Duodenal mucosa (tissue), 2 donors: ENCODE results near the gene ZNF74.
"Not testable (repeated sequence)": the region's sequence is repeated elsewhere in the genome, so short reads cannot be mapped to it uniquely, and the experiment has no call there.

ENCODE experiments used
- H3K27ac ChIP-seq: one replicate; pipeline ENCODE4 v1.7.0; 2013; ENCODE audit warnings: low read depth, low read length
- H3K27me3 ChIP-seq, 2 donors: one replicate each; pipeline ENCODE4 v1.7.0; 2013; ENCODE audit warnings: low read length in 2 of 2, control low read depth in 1 of 2; ENCODE audit not compliant: insufficient read depth in 2 of 2, control insufficient read depth in 1 of 2
- H3K36me3 ChIP-seq, 2 donors: one replicate each; pipeline ENCODE4 v1.7.0; 2013; ENCODE audit warnings: low read length in 2 of 2, control low read depth in 1 of 2; ENCODE audit not compliant: insufficient read depth in 2 of 2, control insufficient read depth in 1 of 2
- H3K4me1 ChIP-seq, 2 donors: one replicate each; pipeline ENCODE4 v1.7.0; 2013; ENCODE audit warnings: low read length in 2 of 2, control low read depth in 1 of 2; ENCODE audit not compliant: insufficient read depth in 2 of 2, control insufficient read depth in 1 of 2
- H3K4me3 ChIP-seq, 2 donors: one replicate each; pipeline ENCODE4 v1.7.0; 2013; ENCODE audit warnings: low read length in 2 of 2, low read depth in 1 of 2
- H3K9ac ChIP-seq, 2 donors: one replicate each; pipeline ENCODE4 v1.7.0; 2013; ENCODE audit warnings: low read length in 2 of 2, low read depth in 1 of 2
- H3K9me3 ChIP-seq, 2 donors: one replicate each; pipeline ENCODE4 v1.7.0; 2013; ENCODE audit warnings: low read length in 2 of 2, control low read depth in 1 of 2; ENCODE audit not compliant: control insufficient read depth in 1 of 2

ZNF74 gene

DNA sequence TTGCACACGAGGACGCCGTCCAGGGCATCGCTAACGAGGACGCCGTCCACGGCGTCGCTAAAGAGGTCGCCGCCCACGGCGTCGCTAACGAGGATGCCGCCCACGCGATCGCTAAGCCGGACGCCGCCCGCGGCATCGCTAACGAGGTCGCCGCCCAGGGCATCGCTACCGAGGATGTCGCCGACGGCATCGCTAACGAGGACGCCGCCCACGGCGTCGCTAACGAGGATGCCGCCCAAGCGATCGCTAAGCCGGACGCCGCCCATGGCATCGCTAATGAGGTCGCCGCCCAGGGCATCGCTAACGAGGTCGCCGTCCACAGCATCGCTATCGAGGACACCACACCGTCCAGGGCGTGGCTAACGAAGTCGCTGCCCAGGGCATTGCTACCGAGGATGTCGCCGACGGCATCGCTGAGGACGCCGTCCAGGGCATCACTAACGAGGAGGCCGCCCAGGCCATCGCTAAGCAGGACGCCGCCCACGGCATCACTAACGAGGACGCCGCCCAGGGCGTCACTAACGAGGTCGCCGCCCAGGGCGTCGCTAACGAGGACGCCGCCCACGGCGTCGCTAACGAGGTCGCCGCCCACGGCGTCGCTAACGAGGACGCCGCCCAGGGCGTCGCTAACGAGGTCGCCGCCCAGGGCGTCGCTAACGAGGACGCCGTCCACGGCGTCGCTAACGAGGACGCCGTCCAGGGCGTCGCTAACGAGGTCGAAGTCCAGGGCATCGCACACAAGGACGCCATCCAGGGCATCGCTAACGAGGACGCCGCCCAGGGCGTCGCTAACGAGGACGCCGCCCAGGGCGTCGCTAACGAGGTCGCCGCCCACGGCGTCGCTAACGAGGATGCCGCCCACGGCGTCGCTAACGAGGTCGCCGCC, 32.8 kb upstream of the ZNF74 start:
- H3K27me3 ChIP-seq, H3K9ac ChIP-seq, H3K4me3 ChIP-seq, H3K4me1 ChIP-seq, H3K36me3 ChIP-seq, H3K9me3 ChIP-seq, H3K27ac ChIP-seq: not testable (repeated sequence)

DNA sequence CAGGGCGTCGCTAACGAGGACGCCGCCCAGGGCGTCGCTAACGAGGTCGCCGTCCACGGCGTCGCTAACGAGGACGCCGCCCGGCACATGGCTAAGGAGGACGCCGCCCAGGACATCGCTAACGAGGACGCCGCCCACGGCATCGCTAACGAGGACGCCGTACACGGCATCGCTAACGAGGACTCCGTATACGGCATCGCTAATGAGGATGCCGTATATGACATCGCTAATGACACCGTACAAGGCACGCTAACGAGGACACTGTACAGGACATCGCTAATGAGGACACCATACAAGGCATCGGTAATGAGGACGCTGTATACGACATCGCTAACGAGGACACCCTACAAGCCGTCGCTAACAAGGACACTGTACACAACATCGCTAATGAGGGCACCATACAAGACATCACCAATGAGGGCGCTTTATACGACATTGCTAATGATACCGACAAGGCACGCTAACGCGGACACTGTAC, 32.2 kb upstream of the ZNF74 start:
- H3K4me3 ChIP-seq, H3K27ac ChIP-seq, H3K27me3 ChIP-seq, H3K4me1 ChIP-seq, H3K36me3 ChIP-seq, H3K9me3 ChIP-seq, H3K9ac ChIP-seq: not testable (repeated sequence)

GRCh38 chr22:20362403-20362802, 31.5 kb upstream of the ZNF74 start:
- not testable (repeated sequence) for H3K27me3 ChIP-seq, H3K9ac ChIP-seq, H3K4me3 ChIP-seq, H3K27ac ChIP-seq, H3K9me3 ChIP-seq, H3K4me1 ChIP-seq, H3K36me3 ChIP-seq

DNA sequence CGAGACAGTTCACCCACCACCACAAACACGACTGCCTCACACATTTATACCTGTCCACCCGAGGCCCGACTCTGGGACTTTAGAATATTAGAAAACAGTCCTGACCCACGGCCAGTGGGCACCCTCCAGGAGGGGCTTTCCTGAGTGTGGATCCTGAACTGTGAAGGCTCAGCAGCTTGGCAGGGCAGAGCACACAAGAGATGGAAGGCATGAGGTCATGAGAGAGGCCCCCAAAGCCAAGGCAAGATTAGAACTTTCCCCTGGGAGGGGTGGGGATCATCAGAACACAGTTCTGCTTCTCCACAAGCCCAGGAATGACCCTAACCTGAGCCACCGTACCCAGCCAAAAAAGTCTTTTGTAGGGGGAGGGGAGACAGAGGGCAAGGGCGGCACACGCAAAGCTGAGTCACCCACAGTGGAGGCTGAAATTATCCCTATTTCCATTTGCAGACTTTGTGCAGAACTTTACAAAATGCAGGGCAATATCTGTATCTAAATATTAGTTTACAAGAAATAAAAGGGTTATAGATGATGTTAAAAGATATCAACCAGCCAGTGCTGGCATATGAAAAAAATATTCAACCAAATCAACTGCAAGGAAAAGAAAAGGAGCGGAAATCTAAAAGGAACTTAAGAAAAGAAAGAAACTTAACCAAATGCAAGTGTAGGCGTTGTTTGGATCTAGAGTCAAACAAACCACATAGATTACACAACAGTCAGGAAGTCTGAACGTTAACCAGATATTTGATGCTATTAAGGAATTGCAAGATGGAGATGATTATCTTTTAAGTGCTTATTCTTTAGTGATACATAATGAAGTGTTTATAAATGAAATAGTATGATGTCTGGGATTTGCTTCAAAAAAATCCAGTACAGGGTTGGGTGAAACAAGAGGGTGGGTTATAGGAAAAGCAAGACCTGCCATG, 29.4 kb upstream of the ZNF74 start:
- not testable (repeated sequence) for H3K4me3 ChIP-seq, H3K9ac ChIP-seq, H3K36me3 ChIP-seq, H3K27me3 ChIP-seq, H3K4me1 ChIP-seq, H3K9me3 ChIP-seq, H3K27ac ChIP-seq

GRCh38 chr22:20366841-20367240, 27.1 kb upstream of the ZNF74 start:
- H3K27me3 ChIP-seq, H3K4me3 ChIP-seq, H3K4me1 ChIP-seq, H3K27ac ChIP-seq, H3K9ac ChIP-seq, H3K9me3 ChIP-seq, H3K36me3 ChIP-seq: not testable (repeated sequence)

DNA sequence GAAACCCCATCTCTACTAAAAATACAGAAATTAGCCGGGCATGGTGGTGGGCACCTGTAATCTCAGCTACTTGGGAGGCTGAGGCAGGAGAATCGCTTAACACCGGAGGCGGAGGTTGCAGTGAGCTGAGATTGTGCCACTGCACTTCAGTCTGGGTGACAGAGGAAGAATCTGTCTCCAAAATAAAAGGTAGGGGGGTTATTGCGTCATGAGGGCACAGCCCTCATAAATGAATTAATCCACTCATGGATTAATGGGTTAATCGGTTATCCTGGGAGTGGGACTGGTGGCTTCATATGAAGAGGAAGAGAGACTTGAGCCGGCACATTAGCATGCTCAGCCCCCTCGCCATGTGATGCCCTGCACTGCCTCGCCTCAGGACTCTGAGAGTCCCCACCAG, 25.1 kb upstream of the ZNF74 start:
- not testable (repeated sequence) for H3K9me3 ChIP-seq, H3K27ac ChIP-seq, H3K4me1 ChIP-seq, H3K36me3 ChIP-seq, H3K4me3 ChIP-seq, H3K9ac ChIP-seq, H3K27me3 ChIP-seq

DNA sequence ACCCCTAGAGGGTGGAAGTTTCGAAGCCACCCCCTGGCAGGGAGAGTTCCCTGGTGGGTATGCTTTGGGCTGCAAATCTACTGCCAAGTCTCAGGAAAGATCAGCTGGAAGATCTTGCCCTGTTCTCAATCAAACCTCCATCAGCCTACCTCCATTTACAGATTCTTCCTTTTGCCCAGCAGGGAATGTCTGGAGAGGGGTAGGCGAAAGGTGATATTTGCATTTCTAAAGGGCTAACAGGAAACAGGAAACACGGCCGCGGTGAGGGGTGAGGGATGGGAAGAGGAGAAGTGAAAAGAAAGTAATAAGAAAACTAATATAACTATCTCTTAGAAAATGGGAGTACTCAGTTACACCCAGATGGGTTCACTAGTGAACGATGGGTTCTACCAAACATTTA, 22.3 kb upstream of the ZNF74 start:
- not testable (repeated sequence) for H3K27me3 ChIP-seq, H3K27ac ChIP-seq, H3K36me3 ChIP-seq, H3K9me3 ChIP-seq, H3K9ac ChIP-seq, H3K4me3 ChIP-seq, H3K4me1 ChIP-seq

DNA sequence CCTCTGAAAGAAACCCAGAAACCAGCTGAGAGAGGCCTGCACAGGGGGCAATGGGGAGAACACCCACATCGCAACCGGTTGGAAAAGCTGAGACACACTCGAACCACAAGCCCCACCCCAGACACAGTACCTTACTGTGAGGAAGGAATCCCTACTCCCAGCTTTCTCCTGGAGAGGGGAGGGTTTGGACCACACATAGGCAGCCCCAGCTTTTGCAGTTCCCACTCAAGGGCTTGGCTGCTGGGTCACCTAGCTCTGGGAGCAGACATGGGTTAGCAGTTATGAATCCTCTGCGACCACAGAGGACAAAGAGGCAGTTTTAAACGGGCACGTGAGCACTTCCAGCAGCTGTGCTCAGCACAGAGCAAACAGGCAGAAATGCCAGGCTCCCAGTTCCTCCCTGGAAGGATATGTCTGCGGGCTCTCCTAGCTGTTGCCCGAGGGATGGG, 21.5 kb upstream of the ZNF74 start:
- not testable (repeated sequence) for H3K4me1 ChIP-seq, H3K9ac ChIP-seq, H3K27ac ChIP-seq, H3K9me3 ChIP-seq, H3K36me3 ChIP-seq, H3K27me3 ChIP-seq, H3K4me3 ChIP-seq

DNA sequence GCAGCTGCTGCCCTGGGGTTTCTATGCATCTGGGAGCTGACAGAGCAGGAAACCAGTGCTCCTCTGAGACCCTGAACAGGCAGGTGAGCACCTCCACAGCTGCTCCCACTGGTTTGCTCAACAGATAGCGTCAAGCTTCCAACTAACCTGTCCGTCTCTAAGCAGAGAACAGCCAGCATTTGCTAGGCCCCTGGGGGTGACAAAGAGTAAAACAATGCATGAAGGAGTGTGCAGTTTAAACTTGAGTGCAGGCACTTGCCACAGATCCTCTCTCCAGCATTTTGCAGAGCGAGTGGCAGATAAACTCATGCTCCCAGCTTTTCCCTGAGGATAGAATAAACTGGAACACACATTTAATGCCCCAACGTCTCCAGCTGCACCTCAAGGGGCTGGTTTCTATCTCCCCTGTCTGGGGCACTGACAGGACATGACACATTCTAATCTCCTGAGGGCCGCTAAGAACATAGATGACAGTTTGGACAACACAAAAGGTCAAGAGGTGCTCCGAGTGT, 20.7 kb upstream of the ZNF74 start:
- not testable (repeated sequence) for H3K4me1 ChIP-seq, H3K36me3 ChIP-seq, H3K9me3 ChIP-seq, H3K27ac ChIP-seq, H3K9ac ChIP-seq, H3K27me3 ChIP-seq, H3K4me3 ChIP-seq

- not testable (repeated sequence) for H3K4me3 ChIP-seq, H3K4me1 ChIP-seq, H3K9me3 ChIP-seq, H3K9ac ChIP-seq, H3K36me3 ChIP-seq, H3K27me3 ChIP-seq, H3K27ac ChIP-seq
Observed at GRCh38 chr22:20374130-20374529, 19.8 kb upstream of the ZNF74 start.
